ENCODE data around the gene HIPK4. TPM values are rescaled to one million over a fixed set of nuclear protein-coding genes. Genes with fewer than 3 reads are reported as not detected.

Gene HIPK4
- total and polyA plus RNA-seq, 2 experiments from 2014 or later, result 0.21 to 0.52 TPM

- TF ChIP-seq, protein P1, sequence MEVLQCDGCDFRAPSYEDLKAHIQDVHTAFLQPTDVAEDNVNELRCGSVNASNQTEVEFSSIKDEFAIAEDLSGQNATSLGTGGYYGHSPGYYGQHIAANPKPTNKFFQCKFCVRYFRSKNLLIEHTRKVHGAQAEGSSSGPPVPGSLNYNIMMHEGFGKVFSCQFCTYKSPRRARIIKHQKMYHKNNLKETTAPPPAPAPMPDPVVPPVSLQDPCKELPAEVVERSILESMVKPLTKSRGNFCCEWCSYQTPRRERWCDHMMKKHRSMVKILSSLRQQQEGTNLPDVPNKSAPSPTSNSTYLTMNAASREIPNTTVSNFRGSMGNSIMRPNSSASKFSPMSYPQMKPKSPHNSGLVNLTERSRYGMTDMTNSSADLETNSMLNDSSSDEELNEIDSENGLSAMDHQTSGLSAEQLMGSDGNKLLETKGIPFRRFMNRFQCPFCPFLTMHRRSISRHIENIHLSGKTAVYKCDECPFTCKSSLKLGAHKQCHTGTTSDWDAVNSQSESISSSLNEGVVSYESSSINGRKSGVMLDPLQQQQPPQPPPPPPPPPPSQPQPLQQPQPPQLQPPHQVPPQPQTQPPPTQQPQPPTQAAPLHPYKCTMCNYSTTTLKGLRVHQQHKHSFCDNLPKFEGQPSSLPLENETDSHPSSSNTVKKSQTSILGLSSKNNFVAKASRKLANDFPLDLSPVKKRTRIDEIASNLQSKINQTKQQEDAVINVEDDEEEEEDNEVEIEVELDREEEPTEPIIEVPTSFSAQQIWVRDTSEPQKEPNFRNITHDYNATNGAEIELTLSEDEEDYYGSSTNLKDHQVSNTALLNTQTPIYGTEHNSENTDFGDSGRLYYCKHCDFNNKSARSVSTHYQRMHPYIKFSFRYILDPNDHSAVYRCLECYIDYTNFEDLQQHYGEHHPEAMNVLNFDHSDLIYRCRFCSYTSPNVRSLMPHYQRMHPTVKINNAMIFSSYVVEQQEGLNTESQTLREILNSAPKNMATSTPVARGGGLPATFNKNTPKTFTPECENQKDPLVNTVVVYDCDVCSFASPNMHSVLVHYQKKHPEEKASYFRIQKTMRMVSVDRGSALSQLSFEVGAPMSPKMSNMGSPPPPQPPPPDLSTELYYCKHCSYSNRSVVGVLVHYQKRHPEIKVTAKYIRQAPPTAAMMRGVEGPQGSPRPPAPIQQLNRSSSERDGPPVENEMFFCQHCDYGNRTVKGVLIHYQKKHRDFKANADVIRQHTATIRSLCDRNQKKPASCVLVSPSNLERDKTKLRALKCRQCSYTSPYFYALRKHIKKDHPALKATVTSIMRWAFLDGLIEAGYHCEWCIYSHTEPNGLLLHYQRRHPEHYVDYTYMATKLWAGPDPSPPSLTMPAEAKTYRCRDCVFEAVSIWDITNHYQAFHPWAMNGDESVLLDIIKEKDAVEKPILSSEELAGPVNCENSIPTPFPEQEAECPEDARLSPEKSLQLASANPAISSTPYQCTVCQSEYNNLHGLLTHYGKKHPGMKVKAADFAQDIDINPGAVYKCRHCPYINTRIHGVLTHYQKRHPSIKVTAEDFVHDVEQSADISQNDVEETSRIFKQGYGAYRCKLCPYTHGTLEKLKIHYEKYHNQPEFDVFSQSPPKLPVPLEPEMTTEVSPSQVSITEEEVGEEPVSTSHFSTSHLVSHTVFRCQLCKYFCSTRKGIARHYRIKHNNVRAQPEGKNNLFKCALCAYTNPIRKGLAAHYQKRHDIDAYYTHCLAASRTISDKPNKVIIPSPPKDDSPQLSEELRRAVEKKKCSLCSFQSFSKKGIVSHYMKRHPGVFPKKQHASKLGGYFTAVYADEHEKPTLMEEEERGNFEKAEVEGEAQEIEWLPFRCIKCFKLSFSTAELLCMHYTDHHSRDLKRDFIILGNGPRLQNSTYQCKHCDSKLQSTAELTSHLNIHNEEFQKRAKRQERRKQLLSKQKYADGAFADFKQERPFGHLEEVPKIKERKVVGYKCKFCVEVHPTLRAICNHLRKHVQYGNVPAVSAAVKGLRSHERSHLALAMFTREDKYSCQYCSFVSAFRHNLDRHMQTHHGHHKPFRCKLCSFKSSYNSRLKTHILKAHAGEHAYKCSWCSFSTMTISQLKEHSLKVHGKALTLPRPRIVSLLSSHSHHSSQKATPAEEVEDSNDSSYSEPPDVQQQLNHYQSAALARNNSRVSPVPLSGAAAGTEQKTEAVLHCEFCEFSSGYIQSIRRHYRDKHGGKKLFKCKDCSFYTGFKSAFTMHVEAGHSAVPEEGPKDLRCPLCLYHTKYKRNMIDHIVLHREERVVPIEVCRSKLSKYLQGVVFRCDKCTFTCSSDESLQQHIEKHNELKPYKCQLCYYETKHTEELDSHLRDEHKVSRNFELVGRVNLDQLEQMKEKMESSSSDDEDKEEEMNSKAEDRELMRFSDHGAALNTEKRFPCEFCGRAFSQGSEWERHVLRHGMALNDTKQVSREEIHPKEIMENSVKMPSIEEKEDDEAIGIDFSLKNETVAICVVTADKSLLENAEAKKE (CRISPR knock-in tag; IDR thresholded peaks at IDR 0.05), result no peak
These were observed at the start of gene HIPK4 (continued) for GRCh38 chr19:40390084-40390742.

GRCh38 chr19:40438284-40438683 lies 48.3 kb upstream of the HIPK4 start:
- H3K36me3 Mint-ChIP-seq (ENCODE audit: low read depth), result peaks cover 27% of the 10 kb centered on the region
- no peaks in the 10 kb centered on the region for H3K9me3 Mint-ChIP-seq
- no peak overlapping the region for H3K4me2 ChIP-seq
- no peak overlapping the region for H3K4me3 Mint-ChIP-seq
- H3F3A ChIP-seq (replicated peaks; ENCODE audit: low read depth), result peaks cover 27% of the 10 kb centered on the region
- no peaks in the 10 kb centered on the region for H3K9me2 ChIP-seq (ENCODE audit: insufficient read depth)
- H3K27me3 Mint-ChIP-seq (ENCODE audit: insufficient read depth, low read depth, poor library complexity), result peaks cover 24% of the 10 kb centered on the region
- H4K20me1 ChIP-seq (replicated peaks; ENCODE audit: insufficient read depth), result peaks cover 8% of the 10 kb centered on the region; the same call in 1 of the 2 replicates
- H3K27ac ChIP-seq (ENCODE audit: low read depth), result no peak overlapping the region
- no peaks in the 10 kb centered on the region for H3K27me3 ChIP-seq (ENCODE audit: insufficient read depth)
- H3K79me2 ChIP-seq (replicated peaks; ENCODE audit: insufficient read depth), result peaks cover 20% of the 10 kb centered on the region
- H3K4me3 ChIP-seq, result no peak overlapping the region
- H2AFZ ChIP-seq, result no peak overlapping the region
- no peak for DNase-seq (ENCODE audit: low spot score)
- H3K4me1 Mint-ChIP-seq, result peaks cover 21% of the 10 kb centered on the region
- no peak overlapping the region for H3K27ac Mint-ChIP-seq
- no peak for ATAC-seq
- H3K4me1 ChIP-seq (ENCODE audit: insufficient read depth), result peaks cover 10% of the 10 kb centered on the region
- TF ChIP-seq ZNF114 (CRISPR knock-in tag; IDR thresholded peaks at IDR 0.05) (no peak), NANOG (IDR thresholded peaks at IDR 0.05; ENCODE audit: borderline replicate concordance) (no peak), JUNB (IDR thresholded peaks at IDR 0.05; ENCODE audit: unreplicated experiment) (no peak), POLR2AphosphoS5 (IDR thresholded peaks at IDR 0.05; ENCODE audit: low read depth) (no peak), STAT1 (IDR thresholded peaks at IDR 0.05; ENCODE audit: unreplicated experiment) (no peak), ZNF331 (CRISPR knock-in tag; IDR thresholded peaks at IDR 0.05; ENCODE audit: low read depth) (no peak), EZH2 (IDR thresholded peaks at IDR 0.05; ENCODE audit: low read depth, unreplicated experiment) (no peak)
- TF ChIP-seq, protein P1 (CRISPR knock-in tag; IDR thresholded peaks at IDR 0.05), result no peak
- TF ChIP-seq, protein P2, sequence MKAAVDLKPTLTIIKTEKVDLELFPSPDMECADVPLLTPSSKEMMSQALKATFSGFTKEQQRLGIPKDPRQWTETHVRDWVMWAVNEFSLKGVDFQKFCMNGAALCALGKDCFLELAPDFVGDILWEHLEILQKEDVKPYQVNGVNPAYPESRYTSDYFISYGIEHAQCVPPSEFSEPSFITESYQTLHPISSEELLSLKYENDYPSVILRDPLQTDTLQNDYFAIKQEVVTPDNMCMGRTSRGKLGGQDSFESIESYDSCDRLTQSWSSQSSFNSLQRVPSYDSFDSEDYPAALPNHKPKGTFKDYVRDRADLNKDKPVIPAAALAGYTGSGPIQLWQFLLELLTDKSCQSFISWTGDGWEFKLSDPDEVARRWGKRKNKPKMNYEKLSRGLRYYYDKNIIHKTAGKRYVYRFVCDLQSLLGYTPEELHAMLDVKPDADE (IDR thresholded peaks at IDR 0.05), result no peak
- H3K36me3 ChIP-seq (ENCODE audit: insufficient read depth), result peaks cover 16% of the 10 kb centered on the region; the same call in 1 of the 2 replicates
